Suprapubic skin (tissue), 4 donors: ENCODE data around the gene CTNNA2.

Experiments used
- POLR2A ChIP-seq, 2 donors: fragments of 450-650 bp; IDR thresholded peaks; one replicate each; pipeline ENCODE4 v1.6.1; 2017; ENCODE audit warnings: antibody characterized with exemption in 2 of 2, mild to moderate bottlenecking in 2 of 2, moderate library complexity in 2 of 2
- POLR2AphosphoS5 ChIP-seq, 3 donors: sonication (generic); formaldehyde crosslinking; IDR thresholded peaks; one replicate each; pipeline ENCODE4 v1.6.1; 2017; ENCODE audit warnings: antibody characterized with exemption in 3 of 3
- TF ChIP-seq, protein P1 (sequence below), 2 donors: fragments of 200-600 bp in 1 of 2; fragments of 450-650 bp in 1 of 2; sonication (generic) in 1 of 2; IDR thresholded peaks; one replicate each; pipeline ENCODE4 v1.5.1; 2016 to 2019; ENCODE audit warnings: antibody characterized with exemption in 2 of 2, mild to moderate bottlenecking in 1 of 2, moderate library complexity in 1 of 2

DNA sequence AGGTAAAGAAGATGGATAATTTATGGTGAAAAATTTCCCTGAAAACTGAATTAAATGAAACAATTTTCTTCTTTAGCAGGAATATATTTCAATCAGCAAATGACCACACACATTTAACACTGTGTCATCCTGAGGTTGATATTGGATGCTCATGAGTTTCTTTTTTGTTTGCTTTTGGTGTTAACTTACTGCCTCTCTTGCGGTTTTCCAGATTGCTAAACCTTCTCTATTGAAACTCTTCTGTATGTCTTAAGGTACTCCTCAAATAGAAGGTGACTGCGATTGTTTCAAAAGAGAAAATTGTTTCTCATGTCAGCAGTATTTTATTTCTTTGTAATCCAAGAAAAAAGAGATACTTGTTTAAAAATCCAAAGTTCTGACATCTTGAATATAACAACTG is 692.6 kb downstream of the CTNNA2 start:
- TF ChIP-seq, protein P1, sequence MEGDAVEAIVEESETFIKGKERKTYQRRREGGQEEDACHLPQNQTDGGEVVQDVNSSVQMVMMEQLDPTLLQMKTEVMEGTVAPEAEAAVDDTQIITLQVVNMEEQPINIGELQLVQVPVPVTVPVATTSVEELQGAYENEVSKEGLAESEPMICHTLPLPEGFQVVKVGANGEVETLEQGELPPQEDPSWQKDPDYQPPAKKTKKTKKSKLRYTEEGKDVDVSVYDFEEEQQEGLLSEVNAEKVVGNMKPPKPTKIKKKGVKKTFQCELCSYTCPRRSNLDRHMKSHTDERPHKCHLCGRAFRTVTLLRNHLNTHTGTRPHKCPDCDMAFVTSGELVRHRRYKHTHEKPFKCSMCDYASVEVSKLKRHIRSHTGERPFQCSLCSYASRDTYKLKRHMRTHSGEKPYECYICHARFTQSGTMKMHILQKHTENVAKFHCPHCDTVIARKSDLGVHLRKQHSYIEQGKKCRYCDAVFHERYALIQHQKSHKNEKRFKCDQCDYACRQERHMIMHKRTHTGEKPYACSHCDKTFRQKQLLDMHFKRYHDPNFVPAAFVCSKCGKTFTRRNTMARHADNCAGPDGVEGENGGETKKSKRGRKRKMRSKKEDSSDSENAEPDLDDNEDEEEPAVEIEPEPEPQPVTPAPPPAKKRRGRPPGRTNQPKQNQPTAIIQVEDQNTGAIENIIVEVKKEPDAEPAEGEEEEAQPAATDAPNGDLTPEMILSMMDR (IDR thresholded peaks at IDR 0.05) = no peak
- no peak for TF ChIP-seq POLR2AphosphoS5 (IDR thresholded peaks at IDR 0.05)
- TF ChIP-seq POLR2A (IDR thresholded peaks at IDR 0.05) = no peak
